NCI-H2196 (cell line): Measurements from ENCODE around the gene DDX56.
A peak's percentile ranks its signal among the peaks of the same experiment; 100 is the strongest.

Experiments
- DNase-seq: peaks from one replicate; lab custom pipeline; 2025; ENCODE audit not compliant: unreplicated experiment; lab: John Stamatoyannopoulos, UW

DDX56 gene

GRCh38 chr7:44573464-44574286 lies at the start of gene DDX56:
Gene DDX56 (minus strand): TSS chr7:44573908. CDS start chr7:44573895, 13 bp downstream.
- DNase-seq: peak; percentile 98

- DNase-seq: no peak
Measured at GRCh38 chr7:44622342-44623151, 48.8 kb upstream of the DDX56 start.

GRCh38 chr7:44621750-44622103 lies 48.0 kb upstream of the DDX56 start:
- DNase-seq: no peak

- DNase-seq: no peak
Measured at GRCh38 chr7:44621034-44621749, 47.5 kb upstream of the DDX56 start.

GRCh38 chr7:44618753-44619152 lies 45.0 kb upstream of the DDX56 start:
- DNase-seq: peak; percentile 27

GRCh38 chr7:44618045-44618444 lies 44.3 kb upstream of the DDX56 start:
- no peak for DNase-seq

- DNase-seq: no peak
Measured at GRCh38 chr7:44617225-44617890, 43.6 kb upstream of the DDX56 start.

GRCh38 chr7:44616545-44616944 lies 42.8 kb upstream of the DDX56 start:
- DNase-seq: no peak

GRCh38 chr7:44615793-44616192 lies 42.1 kb upstream of the DDX56 start:
- no peak for DNase-seq

GRCh38 chr7:44615149-44615611 lies 41.5 kb upstream of the DDX56 start:
- no peak for DNase-seq

- no peak for DNase-seq
Measured at GRCh38 chr7:44609829-44610228, 36.1 kb upstream of the DDX56 start.

GRCh38 chr7:44608916-44609648 lies 35.4 kb upstream of the DDX56 start:
- no peak for DNase-seq

- DNase-seq: no peak
Measured at GRCh38 chr7:44607141-44608068, 33.7 kb upstream of the DDX56 start.

- DNase-seq: peak; percentile 99
Measured at GRCh38 chr7:44606341-44607140, 32.8 kb upstream of the DDX56 start, which contains the start of gene OGDH. Gene OGDH (plus strand): TSS chr7:44606627. CDS start chr7:44624344, 17,717 bp downstream.

- DNase-seq: no peak
Measured at GRCh38 chr7:44604941-44605340, 31.2 kb upstream of the DDX56 start.

- DNase-seq: no peak
Measured at GRCh38 chr7:44603193-44603592, 29.5 kb upstream of the DDX56 start.

- no peak for DNase-seq
Measured at GRCh38 chr7:44602576-44602910, 28.8 kb upstream of the DDX56 start.

GRCh38 chr7:44599222-44599621 lies 25.5 kb upstream of the DDX56 start:
- no peak for DNase-seq
